Measurements from ENCODE around the gene ARHGAP19.

ARHGAP19 gene

GRCh38 chr10:97292097-97292861, at the start of gene ARHGAP19:
TSS of gene ARHGAP19 (minus strand) at chr10:97292637. CDS start at chr10:97292627, 10 bp downstream.
- DNase-seq (ENCODE audit: low read depth in 2 of 2): peak; percentile 73 to 79

GRCh38 chr10:97341416-97341815, 49.0 kb upstream of the ARHGAP19 start:
- no peak for DNase-seq (ENCODE audit: low read depth in 2 of 2)

GRCh38 chr10:97338041-97338440, 45.6 kb upstream of the ARHGAP19 start:
- no peak for DNase-seq (ENCODE audit: low read depth in 2 of 2)

- no peak for DNase-seq (ENCODE audit: low read depth in 2 of 2)
Measured at GRCh38 chr10:97336942-97337831, 44.8 kb upstream of the ARHGAP19 start.

- DNase-seq (ENCODE audit: low read depth in 2 of 2): no peak
Measured at GRCh38 chr10:97336446-97336845, 44.0 kb upstream of the ARHGAP19 start.

GRCh38 chr10:97336006-97336405, 43.6 kb upstream of the ARHGAP19 start:
- DNase-seq (ENCODE audit: low read depth in 2 of 2): no peak

GRCh38 chr10:97335188-97335619, 42.8 kb upstream of the ARHGAP19 start:
- DNase-seq (ENCODE audit: low read depth in 2 of 2): no peak

- DNase-seq (ENCODE audit: low read depth in 2 of 2): peak; percentile 59 to 76
Measured at GRCh38 chr10:97334370-97335175, 42.1 kb upstream of the ARHGAP19 start, which contains the start of gene FRAT2. TSS of gene FRAT2 (minus strand) at chr10:97334729. CDS start at chr10:97334572, 157 bp downstream.

GRCh38 chr10:97333601-97334369, 41.3 kb upstream of the ARHGAP19 start:
- no peak for DNase-seq (ENCODE audit: low read depth in 2 of 2)

GRCh38 chr10:97333351-97333600, 40.8 kb upstream of the ARHGAP19 start:
- no peak for DNase-seq (ENCODE audit: low read depth in 2 of 2)

GRCh38 chr10:97332591-97333350, 40.3 kb upstream of the ARHGAP19 start:
- no peak for DNase-seq (ENCODE audit: low read depth in 2 of 2)

- no peak for DNase-seq (ENCODE audit: low read depth in 2 of 2)
Measured at GRCh38 chr10:97331153-97331703, 38.8 kb upstream of the ARHGAP19 start.

- no peak for DNase-seq (ENCODE audit: low read depth in 2 of 2)
Measured at GRCh38 chr10:97329766-97330165, 37.3 kb upstream of the ARHGAP19 start.

GRCh38 chr10:97328646-97329453, 36.4 kb upstream of the ARHGAP19 start:
- no peak for DNase-seq (ENCODE audit: low read depth in 2 of 2)

GRCh38 chr10:97327348-97328294, 35.2 kb upstream of the ARHGAP19 start:
- DNase-seq (ENCODE audit: low read depth in 2 of 2): no peak

- DNase-seq (ENCODE audit: low read depth in 2 of 2): no peak
Measured at GRCh38 chr10:97325754-97326153, 33.3 kb upstream of the ARHGAP19 start.

- no peak for DNase-seq (ENCODE audit: low read depth in 2 of 2)
Measured at GRCh38 chr10:97323501-97323900, 31.1 kb upstream of the ARHGAP19 start.

- no peak for DNase-seq (ENCODE audit: low read depth in 2 of 2)
Measured at GRCh38 chr10:97321804-97322190, 29.4 kb upstream of the ARHGAP19 start.

Measured in stimulated activated CD4-positive, alpha-beta T cell treated with anti-CD3 and anti-CD28 coated beads, Interleukin-1b, Interleukin-23, amount 100 ng/mL, for 1 hour (primary cell).